Measurements from ENCODE around the gene COL13A1. TPM values are rescaled to one million over a fixed set of nuclear protein-coding genes. Genes with fewer than 3 reads are reported as not detected.

The COL13A1 gene
- polyA plus RNA-seq, 1 of the 3 experiments (the other 2 are of a cell fraction), result 26.7 TPM

DNA sequence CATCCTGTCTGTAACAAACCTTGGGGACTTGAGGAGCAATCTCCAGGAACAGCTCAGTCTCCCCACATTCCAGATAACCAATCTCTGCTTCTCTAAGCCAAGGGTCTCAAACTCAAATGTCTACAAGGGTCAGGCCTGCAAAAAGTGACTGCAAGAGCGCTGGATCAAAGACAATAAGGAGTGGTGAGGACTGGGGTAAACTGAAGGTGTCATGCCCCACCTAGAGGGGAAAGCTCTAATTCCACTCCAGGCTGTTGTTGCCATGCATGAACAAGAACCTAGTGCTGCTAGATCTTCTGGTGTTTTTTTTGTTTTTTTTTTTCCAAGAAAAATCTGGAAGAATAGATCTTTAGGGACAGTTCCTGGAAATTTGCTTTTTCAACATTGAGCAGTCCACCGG lies 133.1 kb downstream of the COL13A1 start:
- Histone ChIP-seq H3F3A (replicated peaks; ENCODE audit: insufficient read depth) (no peaks in the 10 kb centered on the region), H3K9me2 (no peaks in the 10 kb centered on the region), H3K36me3 (replicated peaks in 1 of 2; ENCODE audit: control insufficient read depth in 1 of 2, insufficient read depth in 2 of 2, low read length in 1 of 2) (no peaks in the 10 kb centered on the region), H3K79me2 (ENCODE audit: insufficient read depth) (no peaks in the 10 kb centered on the region), H3K27me3 (ENCODE audit: insufficient read depth) (no peaks in the 10 kb centered on the region), H3K9me3 (no peaks in the 10 kb centered on the region), H3K9ac (no peak overlapping the region), H3K4me1 (ENCODE audit: control insufficient read depth in 1 of 2, insufficient read depth in 2 of 2, low read depth in 1 of 2, low read length in 1 of 2) (no peaks in the 10 kb centered on the region), H2AFZ (ENCODE audit: low read depth) (no peak overlapping the region), H4K20me1 (ENCODE audit: insufficient read depth) (no peaks in the 10 kb centered on the region), H3K4me2 (no peak overlapping the region), H3K4me3 (ENCODE audit: low read depth in 2 of 2, low read length in 1 of 2) (no peak overlapping the region), H3K27ac (ENCODE audit: low read depth in 2 of 2, low read length in 1 of 2) (no peak overlapping the region)
- TF ChIP-seq MXI1 (IDR thresholded peaks at IDR 0.05; ENCODE audit: low read depth, low read length) (no peak), EZH2phosphoT487 (IDR thresholded peaks at IDR 0.05; ENCODE audit: borderline replicate concordance, low read depth) (no peak), CHD2 (IDR thresholded peaks at IDR 0.05; ENCODE audit: low read length, partially characterized antibody) (no peak), SMC3 (IDR thresholded peaks at IDR 0.05; ENCODE audit: low read depth, low read length) (no peak), FOSL2 (IDR thresholded peaks at IDR 0.05; ENCODE audit: borderline replicate concordance, low read depth) (no peak), MEF2A (IDR thresholded peaks at IDR 0.05; ENCODE audit: borderline replicate concordance, low read depth) (no peak), RXRA (IDR thresholded peaks at IDR 0.05; ENCODE audit: borderline replicate concordance, low read depth) (no peak), PBX3 (IDR thresholded peaks at IDR 0.05) (no peak), GATA2 (CRISPR knock-in tag; IDR thresholded peaks at IDR 0.05) (no peak), YY1 (IDR thresholded peaks at IDR 0.05; ENCODE audit: low read depth) (no peak), TAF1 (IDR thresholded peaks at IDR 0.05; ENCODE audit: borderline replicate concordance, low read depth, low read length) (no peak), RAD21 (IDR thresholded peaks at IDR 0.05; ENCODE audit: low read length) (no peak)
- ChIA-PET POLR2A (no interaction called here), CTCF (interaction anchor here (0.9 to 1.7 kb wide), 3 partner anchors 15 to 192 kb away, joined by 3 to 6 read pairs (median 5); no protein-coding TSS in a partner anchor)
- no peak for DNase-seq
- WGBS (ENCODE audit: low lambda C conversion rate), result 58% methylated on average over 2 of the region's 2 CpGs

DNA sequence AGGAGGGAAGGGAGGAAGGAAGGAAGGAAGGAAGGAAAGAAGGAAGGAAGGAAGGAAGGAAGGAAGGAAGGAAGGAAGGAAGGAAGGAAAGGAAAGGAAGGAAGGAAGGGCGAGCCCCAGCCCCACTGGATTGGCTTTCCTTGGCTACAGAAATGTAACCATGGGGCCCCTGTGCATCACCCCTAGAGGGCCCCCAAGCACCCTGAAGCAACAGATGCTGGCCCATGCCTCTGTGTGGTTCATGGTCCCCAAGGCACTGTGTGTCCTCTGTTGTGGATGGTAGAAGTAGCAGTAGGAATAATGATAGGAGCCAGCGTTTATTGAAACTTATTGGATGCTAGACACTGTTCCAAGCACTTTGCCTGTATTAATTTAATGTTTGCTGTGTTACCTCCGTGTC lies 134.4 kb downstream of the COL13A1 start:
- H3K79me2 ChIP-seq (ENCODE audit: insufficient read depth), result no peaks in the 10 kb centered on the region
- H3F3A ChIP-seq (replicated peaks; ENCODE audit: insufficient read depth), result no peaks in the 10 kb centered on the region
- no peak for DNase-seq
- no peaks in the 10 kb centered on the region for H3K27me3 ChIP-seq (ENCODE audit: insufficient read depth)
- H3K9ac ChIP-seq, result no peak overlapping the region
- ChIA-PET CTCF (interaction anchor here (0.6 to 1.8 kb wide), 2 partner anchors 22 to 439 kb away, joined by 3 to 7 read pairs; no protein-coding TSS in a partner anchor), POLR2A (no interaction called here)
- no peak overlapping the region for H3K4me3 ChIP-seq (ENCODE audit: low read depth in 2 of 2, low read length in 1 of 2)
- no peaks in the 10 kb centered on the region for H3K9me3 ChIP-seq
- no peak for TF ChIP-seq USF1 (IDR thresholded peaks at IDR 0.05; ENCODE audit: borderline replicate concordance, low read depth)
- no peak for TF ChIP-seq RCOR1 (IDR thresholded peaks at IDR 0.05; ENCODE audit: low read length)
- TF ChIP-seq RAD21 (IDR thresholded peaks at IDR 0.05; ENCODE audit: low read length), result peak; percentile 23
- no peak for TF ChIP-seq RFX5 (IDR thresholded peaks at IDR 0.05; ENCODE audit: low read length)
- TF ChIP-seq REST (IDR thresholded peaks at IDR 0.05; ENCODE audit: low read depth, low read length), result no peak
- H3K4me2 ChIP-seq, result no peak overlapping the region
- no peaks in the 10 kb centered on the region for H3K9me2 ChIP-seq
- no peak overlapping the region for H3K27ac ChIP-seq (ENCODE audit: low read depth in 2 of 2, low read length in 1 of 2)
- H4K20me1 ChIP-seq (ENCODE audit: insufficient read depth), result no peaks in the 10 kb centered on the region
- no peaks in the 10 kb centered on the region for H3K36me3 ChIP-seq (replicated peaks in 1 of 2; ENCODE audit: control insufficient read depth in 1 of 2, insufficient read depth in 2 of 2, low read length in 1 of 2)
- no peak overlapping the region for H2AFZ ChIP-seq (ENCODE audit: low read depth)
- WGBS (ENCODE audit: low lambda C conversion rate), result 72% methylated on average over 3 of the region's 3 CpGs
- no peaks in the 10 kb centered on the region for H3K4me1 ChIP-seq (ENCODE audit: control insufficient read depth in 1 of 2, insufficient read depth in 2 of 2, low read depth in 1 of 2, low read length in 1 of 2)

All from SK-N-SH (cell line).